ENCODE data around the gene GNE. TPM values are rescaled to one million over a fixed set of nuclear protein-coding genes. Genes with fewer than 3 reads are reported as not detected.

GNE gene
- total and polyA plus RNA-seq, 2 of the 8 experiments (the other 6 are each of a cell fraction or from before 2014, with no cell fraction given) = 5.1 to 11.1 TPM

DNA sequence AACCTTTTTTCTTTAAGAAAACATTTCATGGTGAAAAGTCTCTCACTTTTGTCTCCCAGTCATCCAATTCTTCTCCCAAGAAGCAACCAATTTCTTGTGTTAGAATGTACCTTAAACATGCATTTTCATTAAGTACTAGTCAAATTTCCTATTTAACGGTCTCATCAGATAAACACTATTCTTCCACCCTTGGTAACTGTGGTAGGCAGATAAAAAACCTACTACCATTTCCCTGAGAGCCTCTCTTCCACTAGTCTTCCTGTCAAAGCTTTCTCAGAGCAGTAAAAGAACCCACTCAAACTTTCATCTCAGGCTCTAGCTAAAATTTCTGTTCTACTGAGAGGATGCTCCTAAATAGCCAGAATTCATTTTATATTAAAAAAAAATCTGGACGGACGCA lies 10.9 kb downstream of the GNE start (continued):
- TF ChIP-seq CBX5 (IDR thresholded peaks at IDR 0.05; ENCODE audit: low read depth, low read length) = no peak
- no peak for TF ChIP-seq ASH2L (IDR thresholded peaks at IDR 0.05; ENCODE audit: low read length)

All from H1 (cell line).